Prostate gland (tissue), 2 donors: Measurements from ENCODE around the gene CES1.

ENCODE experiments used
- POLR2A ChIP-seq: fragments of 450-650 bp; IDR thresholded peaks from one replicate; pipeline ENCODE4 v1.6.1; 2016; ENCODE audit warnings: antibody characterized with exemption, mild to moderate bottlenecking
- TF ChIP-seq, protein P1 (sequence below), 4 experiments: fragments of 200-600 bp in 2 of 4; fragments of 450-650 bp in 2 of 4; sonication (generic) in 2 of 4; IDR thresholded peaks; 1 replicate in 3 of 4; 2 replicates in 1 of 4; pipeline ENCODE4 v1.5.1; 2016 to 2019; ENCODE audit warnings: antibody characterized with exemption in 4 of 4, mild to moderate bottlenecking in 2 of 4, moderate library complexity in 2 of 4

DNA sequence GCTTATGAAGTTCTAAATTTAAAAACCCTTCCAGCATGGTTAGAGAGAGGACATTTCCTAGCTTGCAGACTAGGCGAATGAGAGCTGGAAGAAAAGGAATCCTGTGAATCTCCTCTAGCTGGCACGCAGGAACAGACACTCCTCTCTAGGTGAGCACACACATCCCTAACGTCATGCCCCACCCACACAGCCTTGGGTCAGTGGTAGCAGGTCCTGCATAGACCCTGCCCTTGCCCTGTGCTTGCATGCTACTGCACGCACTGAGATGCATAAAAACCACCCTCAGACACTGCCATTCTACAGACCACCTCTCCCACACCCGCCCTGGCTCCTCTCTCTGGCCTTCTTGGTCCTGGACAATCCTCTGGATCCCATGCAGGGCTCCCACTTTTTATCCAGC is 23.5 kb downstream of the CES1 start:
- TF ChIP-seq, protein P1, sequence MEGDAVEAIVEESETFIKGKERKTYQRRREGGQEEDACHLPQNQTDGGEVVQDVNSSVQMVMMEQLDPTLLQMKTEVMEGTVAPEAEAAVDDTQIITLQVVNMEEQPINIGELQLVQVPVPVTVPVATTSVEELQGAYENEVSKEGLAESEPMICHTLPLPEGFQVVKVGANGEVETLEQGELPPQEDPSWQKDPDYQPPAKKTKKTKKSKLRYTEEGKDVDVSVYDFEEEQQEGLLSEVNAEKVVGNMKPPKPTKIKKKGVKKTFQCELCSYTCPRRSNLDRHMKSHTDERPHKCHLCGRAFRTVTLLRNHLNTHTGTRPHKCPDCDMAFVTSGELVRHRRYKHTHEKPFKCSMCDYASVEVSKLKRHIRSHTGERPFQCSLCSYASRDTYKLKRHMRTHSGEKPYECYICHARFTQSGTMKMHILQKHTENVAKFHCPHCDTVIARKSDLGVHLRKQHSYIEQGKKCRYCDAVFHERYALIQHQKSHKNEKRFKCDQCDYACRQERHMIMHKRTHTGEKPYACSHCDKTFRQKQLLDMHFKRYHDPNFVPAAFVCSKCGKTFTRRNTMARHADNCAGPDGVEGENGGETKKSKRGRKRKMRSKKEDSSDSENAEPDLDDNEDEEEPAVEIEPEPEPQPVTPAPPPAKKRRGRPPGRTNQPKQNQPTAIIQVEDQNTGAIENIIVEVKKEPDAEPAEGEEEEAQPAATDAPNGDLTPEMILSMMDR (IDR thresholded peaks at IDR 0.05) = no peak
- TF ChIP-seq POLR2A = no peak
